GM12801 (cell line): ENCODE results near the gene TACC2.

Source experiments
- CTCF ChIP-seq: IDR thresholded peaks from one replicate; pipeline ENCODE4 v1.5.1; 2011; ENCODE audit warnings: control low read depth; ENCODE audit not compliant: insufficient read length; ENCODE audit errors: extremely low read depth

TACC2 gene

GRCh38 chr10:122297583-122297982 lies 308.6 kb downstream of the TACC2 start:
- no peak for TF ChIP-seq CTCF

GRCh38 chr10:122298206-122298597 lies 309.2 kb downstream of the TACC2 start:
- TF ChIP-seq CTCF = no peak

GRCh38 chr10:122298598-122299301 lies 309.8 kb downstream of the TACC2 start:
- TF ChIP-seq CTCF = no peak

GRCh38 chr10:122299423-122300075 lies 310.6 kb downstream of the TACC2 start:
- no peak for TF ChIP-seq CTCF

- TF ChIP-seq CTCF = no peak
Observed at GRCh38 chr10:122301055-122301810, 312.3 kb downstream of the TACC2 start.

GRCh38 chr10:122301811-122302115 lies 312.8 kb downstream of the TACC2 start:
- no peak for TF ChIP-seq CTCF

GRCh38 chr10:122302315-122302714 lies 313.4 kb downstream of the TACC2 start:
- no peak for TF ChIP-seq CTCF
